ENCODE data around the gene ARL6IP5.

DNA sequence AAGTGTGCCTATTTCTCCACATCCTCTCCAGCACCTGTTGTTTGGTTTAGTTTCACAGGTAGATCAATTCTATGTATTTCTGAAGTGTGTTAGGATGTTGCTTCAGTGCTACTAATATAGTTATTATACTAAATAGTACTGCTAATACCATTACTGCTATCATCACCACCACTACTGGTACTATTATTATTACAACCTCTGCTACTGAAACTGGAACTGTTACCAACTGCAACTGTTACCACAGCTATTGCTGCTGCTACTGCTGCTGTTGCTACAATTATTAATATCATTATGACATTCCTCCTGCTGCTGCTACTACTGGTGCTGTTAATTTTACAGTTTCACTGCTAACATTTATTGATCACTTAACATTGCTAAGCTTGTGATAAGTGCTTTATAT lies 46.0 kb downstream of the ARL6IP5 start:
- no peak for TF ChIP-seq FOXM1 (IDR thresholded peaks at IDR 0.05; ENCODE audit: borderline replicate concordance)
- no peak for TF ChIP-seq ARNT (IDR thresholded peaks at IDR 0.05)
- TF ChIP-seq FOXK2 (IDR thresholded peaks at IDR 0.05): no peak
